ENCODE measurements around the gene TMEM234.
"Not testable (repeated sequence)": the region's sequence is repeated elsewhere in the genome, so short reads cannot be mapped to it uniquely, and the experiment has no call there.

TMEM234 gene

DNA sequence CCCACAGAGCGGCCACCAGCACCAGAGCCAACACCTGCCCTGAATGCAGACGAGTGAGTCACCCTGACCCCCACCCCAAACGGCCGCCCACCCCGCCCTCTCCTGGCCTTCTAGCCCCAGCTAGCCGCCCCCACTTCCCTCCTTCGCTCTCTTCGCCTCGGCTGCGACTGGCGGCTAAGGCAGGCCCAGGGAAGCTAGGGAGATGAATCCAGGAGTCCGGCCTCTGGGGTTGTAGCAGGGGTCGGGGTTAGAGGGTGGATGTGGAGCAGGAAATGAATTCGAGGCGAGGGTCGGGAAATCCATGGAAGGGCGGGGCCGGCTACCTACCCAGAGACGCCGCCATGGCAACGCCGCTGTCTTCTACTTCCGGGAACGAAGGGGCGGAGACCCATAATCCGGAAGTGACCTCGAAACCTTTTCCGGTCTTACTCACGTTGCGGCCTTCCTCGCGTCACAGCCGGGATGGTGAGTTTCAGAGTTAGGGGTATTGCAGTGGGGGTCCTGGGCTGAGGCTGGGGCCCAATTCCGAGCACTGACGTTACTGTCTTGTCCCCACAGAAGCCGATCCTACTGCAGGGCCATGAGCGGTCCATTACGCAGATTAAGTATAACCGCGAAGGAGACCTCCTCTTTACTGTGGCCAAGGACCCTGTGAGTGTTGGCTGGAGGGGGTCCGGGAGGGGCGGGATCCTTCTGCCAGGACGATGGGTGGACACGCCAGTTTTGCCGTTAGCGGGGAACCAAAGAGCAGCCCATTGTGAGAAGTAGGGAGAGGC is at the start of gene TMEM234, which contains the start of gene EIF3I:
TSS of gene TMEM234 (minus strand) at position 374 of the 776 bp plus-strand sequence. CDS start at position 343, 31 bp downstream.
TSS of gene EIF3I (plus strand) at position 428 of the 776 bp plus-strand sequence. CDS start at position 463, 35 bp downstream.
- DNase-seq (ENCODE audit: low read depth), result peak; percentile 87

DNA sequence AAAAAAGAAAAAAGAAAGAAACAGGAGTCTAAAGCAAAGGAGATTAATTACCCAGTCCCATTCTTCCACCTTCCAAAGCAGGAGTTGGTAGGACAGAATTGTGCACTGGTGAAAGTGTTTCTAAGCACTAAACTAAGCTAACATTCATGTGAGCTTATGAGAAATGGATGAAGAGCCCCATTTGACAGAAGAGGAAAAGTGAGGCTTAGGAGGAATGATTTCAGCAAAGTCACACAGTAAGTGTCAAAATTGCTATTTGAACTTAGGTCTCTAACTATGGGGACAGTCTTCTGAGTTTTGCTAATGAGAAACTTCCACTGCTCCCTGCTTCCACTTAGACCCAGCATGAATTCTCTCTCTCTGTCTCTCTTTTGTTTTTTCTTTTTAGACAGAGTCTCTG is 47.6 kb upstream of the TMEM234 start:
- no peak for DNase-seq (ENCODE audit: low read depth)

DNA sequence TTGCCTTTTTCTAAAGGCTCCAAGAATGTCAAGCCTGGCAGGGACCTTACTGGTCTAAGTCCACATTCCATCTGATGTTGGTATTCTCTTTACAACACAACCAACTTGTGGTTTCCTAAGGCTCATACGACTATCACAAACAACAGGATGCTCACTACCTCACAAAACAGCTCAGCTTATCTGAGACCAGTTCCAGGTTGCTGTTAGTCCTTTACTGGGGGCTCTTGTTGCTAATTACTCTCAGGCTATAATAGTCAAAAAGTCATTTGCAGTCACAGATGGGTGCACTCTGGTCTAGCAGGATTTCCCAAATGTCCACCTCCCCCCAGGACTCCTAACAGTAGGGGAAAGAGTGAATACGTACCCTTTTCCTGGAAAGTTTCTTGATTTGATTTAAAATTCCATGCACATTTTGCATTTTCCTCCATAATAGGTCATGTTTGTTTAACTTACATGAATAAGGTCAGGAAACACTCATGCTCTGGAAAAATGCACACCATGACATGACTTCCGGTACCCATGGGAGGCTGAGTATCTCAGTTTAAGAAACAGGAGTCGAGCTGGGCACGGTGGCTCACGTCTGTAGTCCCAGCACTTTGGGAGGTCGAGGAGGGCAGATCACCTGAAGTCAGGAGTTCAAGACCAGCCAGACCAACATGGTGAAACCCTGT is 44.9 kb upstream of the TMEM234 start:
- no peak for DNase-seq (ENCODE audit: low read depth)

DNA sequence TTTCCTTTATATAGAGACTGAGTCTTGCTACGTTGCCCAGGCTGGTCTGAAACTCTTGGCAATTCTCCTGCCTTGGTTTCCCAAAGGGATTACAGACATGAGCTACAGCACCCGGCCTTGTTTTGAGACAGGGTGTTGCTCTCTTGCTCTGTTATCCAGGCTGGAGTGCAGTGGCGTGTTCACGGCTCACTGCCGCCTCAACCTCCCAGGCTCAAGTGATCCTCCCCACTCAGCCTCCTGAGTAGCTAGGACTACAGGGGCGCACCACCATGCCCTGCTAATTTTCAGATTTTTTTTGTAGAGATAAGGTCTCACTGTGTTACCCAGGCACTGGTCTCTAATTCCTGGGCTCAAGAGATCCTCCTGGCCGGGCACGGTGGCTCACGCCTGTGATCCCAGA is 43.7 kb upstream of the TMEM234 start:
- no peak for DNase-seq (ENCODE audit: low read depth)

- DNase-seq (ENCODE audit: low read depth), result no peak
Measured at GRCh38 chr1:32263744-32264143, 41.6 kb upstream of the TMEM234 start.

DNA sequence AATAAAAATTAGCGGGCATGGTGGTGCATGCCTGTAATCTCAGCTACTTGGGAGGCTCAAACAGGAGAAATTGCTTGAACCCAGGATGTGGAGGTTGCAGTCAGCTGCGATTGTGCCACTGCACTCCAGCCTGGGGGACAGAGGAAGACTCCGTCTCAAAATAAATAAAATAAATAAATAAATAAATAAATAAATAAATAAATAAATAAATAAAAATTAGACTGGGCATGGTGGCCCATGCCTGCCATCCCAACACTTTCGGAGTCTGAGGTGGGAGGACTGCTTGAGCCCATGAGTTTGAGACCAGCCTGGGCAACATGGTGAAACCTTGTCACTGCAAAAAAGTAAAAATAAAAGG is 41.1 kb upstream of the TMEM234 start:
- DNase-seq (ENCODE audit: low read depth), result not testable (repeated sequence)

GRCh38 chr1:32257227-32257508 is 35.0 kb upstream of the TMEM234 start:
- no peak for DNase-seq (ENCODE audit: low read depth)

DNA sequence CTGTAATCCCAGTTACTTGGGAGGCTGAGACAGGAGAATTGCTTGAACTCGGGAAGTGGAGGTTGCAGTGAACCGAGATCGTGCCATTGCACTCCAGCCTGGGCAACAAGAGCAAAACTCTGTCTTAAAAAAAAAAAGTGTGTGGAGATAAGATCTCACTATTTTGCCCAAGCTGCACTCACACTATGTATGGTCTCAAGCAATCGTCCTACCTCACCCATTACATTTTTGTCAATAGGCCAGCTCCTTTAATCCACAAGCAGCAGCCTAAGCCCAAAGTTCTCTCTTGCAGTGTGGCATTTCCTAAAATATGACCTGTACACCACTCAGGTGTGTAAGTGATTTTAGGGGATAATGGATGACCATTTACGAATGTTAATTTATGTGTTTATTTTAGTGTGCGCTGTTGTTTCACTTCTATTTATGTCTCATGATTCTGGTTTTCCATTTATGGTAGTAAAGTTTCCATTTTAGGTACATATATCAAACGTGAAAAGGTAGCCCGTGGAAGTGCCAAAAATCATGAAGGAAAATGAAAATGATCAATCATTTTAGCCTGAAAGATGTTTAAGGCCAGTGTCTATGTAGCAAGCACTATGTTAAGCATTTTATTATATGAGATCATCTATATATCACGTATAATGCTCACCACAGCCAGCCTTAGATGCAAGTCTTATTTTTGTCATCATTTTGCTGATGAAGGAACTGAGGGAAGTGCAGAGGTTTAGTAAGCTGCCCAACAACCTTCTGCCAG is 34.5 kb upstream of the TMEM234 start:
- DNase-seq (ENCODE audit: low read depth), result no peak

- no peak for DNase-seq (ENCODE audit: low read depth)
Measured at GRCh38 chr1:32255072-32256071, 33.2 kb upstream of the TMEM234 start.

GRCh38 chr1:32250893-32251716 is 29.0 kb upstream of the TMEM234 start, which contains the start of gene LCK:
Gene LCK (plus strand): TSS chr1:32251265. CDS start chr1:32274330, 23,065 bp downstream.
- DNase-seq (ENCODE audit: low read depth), result peak; percentile 52

GRCh38 chr1:32249831-32250525 is 27.8 kb upstream of the TMEM234 start:
- DNase-seq (ENCODE audit: low read depth), result peak; percentile 67

DNA sequence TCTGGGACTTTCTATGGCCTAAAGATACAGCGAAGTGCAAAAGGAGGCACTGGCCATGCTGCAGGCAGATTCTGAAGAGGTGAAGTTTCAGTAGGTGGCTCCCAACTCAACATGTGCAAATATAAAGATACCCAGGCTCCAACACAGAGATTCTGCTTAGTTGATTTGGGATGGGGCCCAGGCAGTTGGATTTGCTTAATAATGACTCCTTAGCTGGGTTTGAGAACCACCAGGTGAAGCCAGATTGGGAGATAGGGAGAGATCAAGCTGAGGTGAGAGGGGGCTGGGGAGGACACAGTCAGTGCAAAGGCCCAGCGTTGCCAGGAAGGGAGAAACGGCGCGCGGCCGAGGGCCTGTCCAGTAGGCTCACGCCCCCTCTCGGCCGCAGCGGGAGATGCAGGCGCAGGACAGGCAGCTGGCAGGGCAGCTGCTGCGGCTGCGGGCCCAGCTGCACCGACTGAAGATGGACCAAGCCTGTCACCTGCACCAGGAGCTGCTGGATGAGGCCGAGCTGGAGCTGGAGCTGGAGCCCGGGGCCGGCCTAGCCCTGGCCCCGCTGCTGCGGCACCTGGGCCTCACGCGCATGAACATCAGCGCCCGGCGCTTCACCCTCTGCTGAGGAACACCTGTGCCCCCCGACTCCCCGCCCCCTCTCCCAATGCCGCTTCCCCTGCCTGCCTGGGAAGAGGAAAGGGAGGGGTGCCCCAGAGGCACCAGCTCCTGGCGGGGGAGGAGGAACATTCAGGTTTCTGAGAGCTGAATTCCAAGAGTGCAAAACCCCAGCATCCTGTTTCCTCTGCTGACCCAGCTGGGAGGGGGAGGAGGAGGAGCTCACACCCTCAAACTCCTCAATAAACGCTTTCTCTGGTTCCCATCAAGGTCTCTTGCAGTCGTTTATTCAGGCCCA is 26.1 kb upstream of the TMEM234 start:
- DNase-seq (ENCODE audit: low read depth), result peak; percentile 74

- no peak for DNase-seq (ENCODE audit: low read depth)
Measured at GRCh38 chr1:32247452-32247851, 25.3 kb upstream of the TMEM234 start.

GRCh38 chr1:32246888-32247273 is 24.7 kb upstream of the TMEM234 start, which contains the start of gene FAM167B:
Gene FAM167B (plus strand): TSS chr1:32247222. CDS start chr1:32247422, 200 bp downstream.
- DNase-seq (ENCODE audit: low read depth), result no peak

DNA sequence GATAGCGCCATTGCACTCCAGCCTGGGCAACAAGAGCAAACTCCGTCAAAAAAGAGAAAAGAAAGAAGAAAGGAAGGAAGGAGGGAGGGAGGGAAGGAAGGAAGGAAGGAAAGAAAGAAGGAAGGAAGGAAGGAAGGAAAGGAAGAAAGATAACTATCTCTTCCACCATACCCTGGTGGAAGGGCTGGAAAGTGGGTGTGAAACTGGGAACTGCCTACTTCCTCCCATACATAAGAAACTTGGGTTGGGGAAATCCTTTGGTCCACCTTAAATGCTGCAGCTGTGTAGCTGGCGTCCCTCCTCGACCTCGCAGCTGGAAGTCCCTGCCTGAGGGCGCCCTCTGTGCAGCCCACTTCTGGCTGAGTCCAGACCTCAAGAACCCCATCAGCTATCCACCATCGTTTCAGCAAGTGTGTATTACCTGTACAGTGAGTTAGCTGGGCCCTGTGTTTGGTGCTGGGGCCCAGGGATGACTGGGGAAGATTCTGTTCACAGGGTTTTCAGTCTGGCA is 20.2 kb upstream of the TMEM234 start:
- no peak for DNase-seq (ENCODE audit: low read depth)

DNA sequence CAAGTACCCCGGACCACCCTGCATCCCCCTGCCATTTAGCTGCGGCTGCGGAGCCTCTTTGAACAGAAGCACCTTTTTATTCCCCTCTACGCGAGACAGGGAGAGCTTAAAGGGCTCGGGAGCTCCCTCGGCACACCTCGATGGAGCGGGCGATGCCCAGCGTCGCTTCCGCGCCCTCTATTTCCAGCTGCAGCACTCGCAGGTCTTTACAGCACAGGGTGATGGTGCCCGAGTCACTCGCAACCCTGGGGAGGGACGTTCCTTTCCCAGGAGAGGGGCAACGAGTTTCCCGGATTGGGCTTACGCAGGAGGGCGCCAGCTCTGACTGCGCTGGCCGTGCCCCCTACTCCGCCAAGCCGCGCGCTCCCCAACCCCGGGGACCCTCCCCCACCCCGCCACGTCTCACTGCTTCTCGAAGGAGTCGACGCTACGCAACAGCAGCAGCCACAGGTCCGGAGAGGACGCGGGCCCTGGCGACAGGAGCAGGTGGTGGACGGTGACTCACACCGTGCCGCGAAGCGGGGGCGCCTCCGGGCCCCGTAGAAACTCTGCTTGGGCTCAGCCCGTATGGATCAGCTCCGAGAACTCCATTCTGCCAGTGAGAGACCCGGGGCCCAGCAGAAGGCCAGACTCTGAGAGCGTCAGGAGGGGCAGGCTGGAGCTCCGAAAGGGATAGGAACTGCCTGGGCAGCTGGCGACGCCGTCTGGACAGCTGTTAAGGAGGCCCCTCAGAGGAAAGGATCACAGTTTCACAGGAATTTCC is 19.0 kb upstream of the TMEM234 start:
- no peak for DNase-seq (ENCODE audit: low read depth)

GRCh38 chr1:32240140-32240951 is 18.2 kb upstream of the TMEM234 start:
- peak; percentile 41 for DNase-seq (ENCODE audit: low read depth)

Measured in activated T-helper 9 cell treated with anti-CD3 and anti-CD28 coated beads, Interleukin-2, amount 50 U/mL, for 16 hours (primary cell).